GM06990 (cell line): ENCODE results near the gene MAPK13.
"Not testable (repeated sequence)": the region's sequence is repeated elsewhere in the genome, so short reads cannot be mapped to it uniquely, and the experiment has no call there.

Source experiments
- DNase-seq: peaks from one replicate; pipeline ENCODE4 v3.0.0-alpha.2; 2011; ENCODE audit not compliant: insufficient read length; ENCODE audit errors: extremely low read depth
- H3K27me3 ChIP-seq: replicated peaks from 2 replicates; pipeline ENCODE4 v1.6.0; 2011; ENCODE audit warnings: low read length; ENCODE audit not compliant: control insufficient read depth, insufficient read depth
- H3K36me3 ChIP-seq: 2 replicates; pipeline ENCODE4 v1.5.1; 2011; ENCODE audit warnings: low read length; ENCODE audit not compliant: control insufficient read depth, insufficient read depth
- H3K4me3 ChIP-seq: replicated peaks from 2 replicates; pipeline ENCODE4 v1.5.1; 2011; ENCODE audit warnings: low read depth, mild to moderate bottlenecking, control low read depth, low read length
- TF ChIP-seq, protein P1 (sequence below): IDR thresholded peaks from 2 replicates; pipeline ENCODE4 v1.5.1; 2011; ENCODE audit warnings: low read length, control low read depth, mild to moderate bottlenecking, inconsistent platforms; ENCODE audit not compliant: insufficient read depth, poor library complexity, severe bottlenecking

The MAPK13 gene

GRCh38 chr6:36129941-36130666, at the start of gene MAPK13:
MAPK13 (plus strand) TSS chr6:36130513; CDS start chr6:36130583, 70 bp downstream.
- Histone ChIP-seq H3K27me3 (no peaks in the 10 kb centered on the region; the same call in 1 of the 2 replicates), H3K4me3 (peak within 1 kb of the TSS; percentile 30), H3K36me3 (no peaks in the 10 kb centered on the region)
- TF ChIP-seq, protein P1, sequence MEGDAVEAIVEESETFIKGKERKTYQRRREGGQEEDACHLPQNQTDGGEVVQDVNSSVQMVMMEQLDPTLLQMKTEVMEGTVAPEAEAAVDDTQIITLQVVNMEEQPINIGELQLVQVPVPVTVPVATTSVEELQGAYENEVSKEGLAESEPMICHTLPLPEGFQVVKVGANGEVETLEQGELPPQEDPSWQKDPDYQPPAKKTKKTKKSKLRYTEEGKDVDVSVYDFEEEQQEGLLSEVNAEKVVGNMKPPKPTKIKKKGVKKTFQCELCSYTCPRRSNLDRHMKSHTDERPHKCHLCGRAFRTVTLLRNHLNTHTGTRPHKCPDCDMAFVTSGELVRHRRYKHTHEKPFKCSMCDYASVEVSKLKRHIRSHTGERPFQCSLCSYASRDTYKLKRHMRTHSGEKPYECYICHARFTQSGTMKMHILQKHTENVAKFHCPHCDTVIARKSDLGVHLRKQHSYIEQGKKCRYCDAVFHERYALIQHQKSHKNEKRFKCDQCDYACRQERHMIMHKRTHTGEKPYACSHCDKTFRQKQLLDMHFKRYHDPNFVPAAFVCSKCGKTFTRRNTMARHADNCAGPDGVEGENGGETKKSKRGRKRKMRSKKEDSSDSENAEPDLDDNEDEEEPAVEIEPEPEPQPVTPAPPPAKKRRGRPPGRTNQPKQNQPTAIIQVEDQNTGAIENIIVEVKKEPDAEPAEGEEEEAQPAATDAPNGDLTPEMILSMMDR, result no peak
- peak; percentile 55 for DNase-seq

DNA sequence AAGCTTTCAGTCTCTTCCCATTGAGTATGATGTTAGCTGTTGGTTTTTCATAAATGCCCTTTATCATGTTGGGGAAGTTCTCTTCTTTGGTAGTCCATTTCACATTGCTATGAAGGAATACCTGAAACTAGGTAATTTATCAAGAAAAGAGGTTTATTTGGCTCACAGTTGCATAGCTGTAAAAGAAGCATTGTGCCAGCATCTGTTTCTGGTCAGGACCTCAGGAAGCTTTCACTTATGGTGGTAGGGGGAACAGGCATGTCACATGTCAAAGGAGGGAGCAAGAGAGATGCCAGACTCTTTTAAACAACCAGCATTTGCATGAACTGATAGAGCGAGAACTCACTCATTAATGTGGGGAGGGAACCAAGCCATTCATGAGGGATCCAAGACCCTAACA, 48.0 kb upstream of the MAPK13 start:
- TF ChIP-seq, protein P1, result no peak
- DNase-seq, result no peak
- Histone ChIP-seq H3K36me3 (peaks cover 16% of the 10 kb centered on the region), H3K4me3 (no peak overlapping the region), H3K27me3 (no peaks in the 10 kb centered on the region)

- H3K4me3 ChIP-seq, result no peak overlapping the region
- no peaks in the 10 kb centered on the region for H3K27me3 ChIP-seq
- TF ChIP-seq, protein P1, result no peak
- DNase-seq, result no peak
- peaks cover 16% of the 10 kb centered on the region for H3K36me3 ChIP-seq
Observed at GRCh38 chr6:36083446-36083845, 46.9 kb upstream of the MAPK13 start.

DNA sequence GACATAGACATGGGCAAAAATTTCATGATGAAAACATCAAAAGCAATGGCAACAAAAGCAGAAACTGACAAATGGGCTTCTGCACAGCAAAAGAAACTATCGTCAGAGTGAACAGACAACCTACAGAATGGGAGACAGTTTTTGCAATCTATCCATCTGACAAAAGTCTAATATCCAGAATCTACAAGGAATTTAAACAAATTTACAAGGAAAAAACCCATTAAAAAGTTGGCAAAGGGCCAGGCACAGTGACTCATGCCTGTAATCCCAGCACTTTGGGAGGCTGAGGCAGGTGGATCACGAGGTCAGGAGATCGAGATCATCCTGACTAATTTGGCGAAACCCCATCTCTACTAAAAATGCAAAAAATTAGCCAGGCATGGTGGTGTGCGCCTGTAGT, 42.1 kb upstream of the MAPK13 start:
- DNase-seq, H3K4me3 ChIP-seq, H3K36me3 ChIP-seq, H3K27me3 ChIP-seq: not testable (repeated sequence)

DNA sequence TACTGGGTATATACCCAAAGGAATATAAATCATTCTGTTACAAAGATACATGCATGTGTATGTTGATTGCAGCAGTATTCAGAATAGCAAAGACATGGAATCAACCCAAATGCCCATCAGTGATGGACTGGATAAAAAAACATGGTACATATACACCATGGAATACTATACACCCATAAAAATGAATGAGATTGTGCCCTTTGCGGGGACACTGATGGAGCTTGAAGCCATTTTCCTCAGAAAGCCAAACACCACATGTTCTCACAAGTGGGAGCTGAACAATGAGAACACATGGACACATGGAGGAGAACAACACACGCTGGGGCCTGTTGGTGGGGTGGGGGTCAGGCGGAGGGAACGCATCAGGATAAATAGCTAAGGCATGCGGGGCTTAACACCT, 41.3 kb upstream of the MAPK13 start:
- Histone ChIP-seq H3K36me3 (no peaks in the 10 kb centered on the region), H3K4me3 (no peak overlapping the region), H3K27me3 (no peaks in the 10 kb centered on the region)
- TF ChIP-seq, protein P1, result no peak
- no peak for DNase-seq

DNA sequence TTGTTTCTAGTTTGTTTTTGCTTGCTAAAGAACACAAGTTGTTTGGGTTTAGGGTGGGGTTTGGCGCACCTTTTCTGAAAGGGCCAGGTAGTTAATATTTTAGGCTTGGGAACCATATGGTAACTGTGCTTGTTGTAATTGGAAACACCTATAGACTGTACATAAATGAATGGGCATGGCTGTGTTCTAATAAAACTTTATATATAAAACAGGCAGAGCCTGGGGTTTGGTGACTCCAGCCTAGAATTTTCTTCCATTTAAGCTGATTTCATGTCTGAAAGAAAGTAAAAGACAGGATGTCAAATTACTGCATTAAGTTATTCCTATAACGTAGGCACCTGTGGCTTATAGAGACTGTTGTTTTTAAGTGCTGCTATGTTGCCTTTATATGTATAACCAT, 36.1 kb upstream of the MAPK13 start:
- TF ChIP-seq, protein P1, result no peak
- no peaks in the 10 kb centered on the region for H3K36me3 ChIP-seq
- no peaks in the 10 kb centered on the region for H3K27me3 ChIP-seq
- no peak for DNase-seq
- no peak overlapping the region for H3K4me3 ChIP-seq
